CD4-positive, alpha-beta T cell (primary cell): ENCODE results near the gene SF3B2. TPM values are rescaled to one million over a fixed set of nuclear protein-coding genes. Genes with fewer than 3 reads are reported as not detected.

ENCODE experiments used
- ATAC-seq: fragments of 200-7000 bp; cut with Tn5 transposase; one replicate; pipeline ENCODE4 v1.10.0; 2022; ENCODE audit warnings: mild to moderate bottlenecking; ENCODE audit not compliant: poor library complexity
- CTCF ChIA-PET: fragments of 350-600 bp; sonication (Branson Sonifier 250); formaldehyde crosslinking; loops from one replicate; lab custom pipeline; 2021; ENCODE audit warnings: antibody characterized with exemption, inconsistent platforms; lab: Charles Lee
- POLR2A ChIA-PET: fragments of 350-600 bp; sonication (Branson Sonifier 250); formaldehyde crosslinking; loops from one replicate; lab custom pipeline; 2021; ENCODE audit warnings: antibody characterized with exemption, inconsistent platforms; lab: Charles Lee
- DNase-seq, 14 experiments: peaks; one replicate each; pipeline ENCODE4 v3.0.0-alpha.2; 2013 to 2020; ENCODE audit warnings: mixed read lengths in 2 of 14
- H3K27ac ChIP-seq, 2 donors: one replicate each; pipeline versions ENCODE4 v1.5.1 to v1.7.0; 2013; ENCODE audit warnings: low read length in 2 of 2, low read depth in 1 of 2, mild to moderate bottlenecking in 1 of 2
- H3K27me3 ChIP-seq, 2 experiments: 1 replicate in 1 of 2; 2 replicates in 1 of 2; pipeline versions ENCODE4 v1.6.1 to v1.7.0; 2013; ENCODE audit warnings: low read length in 2 of 2, control low read depth in 1 of 2, mild to moderate bottlenecking in 1 of 2, moderate library complexity in 1 of 2; ENCODE audit not compliant: insufficient read depth in 2 of 2, control insufficient read depth in 1 of 2
- H3K36me3 ChIP-seq: one replicate; pipeline ENCODE4 v1.6.1; 2013; ENCODE audit warnings: low read length, control low read depth; ENCODE audit not compliant: insufficient read depth
- H3K4me1 ChIP-seq: one replicate; pipeline ENCODE4 v1.6.1; 2013; ENCODE audit warnings: low read length, control low read depth; ENCODE audit not compliant: insufficient read depth
- H3K4me3 ChIP-seq: one replicate; pipeline ENCODE4 v1.5.1; 2013; ENCODE audit warnings: mild to moderate bottlenecking, low read length, moderate library complexity
- H3K9me3 ChIP-seq, 2 experiments: 1 replicate in 1 of 2; 2 replicates in 1 of 2; pipeline versions ENCODE4 v1.6.1 to v1.7.0; 2013; ENCODE audit warnings: low read length in 2 of 2, mild to moderate bottlenecking in 2 of 2, control low read depth in 1 of 2, moderate library complexity in 1 of 2; ENCODE audit not compliant: control insufficient read depth in 1 of 2, insufficient read depth in 1 of 2
- H3K27ac Mint-ChIP-seq: one replicate; pipeline ENCODE4 v1.8.0; 2020; ENCODE audit warnings: mixed read lengths
- H3K27me3 Mint-ChIP-seq: one replicate; pipeline ENCODE4 v1.8.0; 2021; ENCODE audit warnings: mixed read lengths
- H3K36me3 Mint-ChIP-seq: one replicate; pipeline ENCODE4 v1.8.0; 2021; ENCODE audit warnings: low read depth, mixed read lengths
- H3K4me1 Mint-ChIP-seq: one replicate; pipeline ENCODE4 v1.8.0; 2021; ENCODE audit warnings: low read depth, mixed read lengths
- H3K4me3 Mint-ChIP-seq: one replicate; pipeline ENCODE4 v1.8.0; 2020; ENCODE audit warnings: mild to moderate bottlenecking, mixed read lengths
- H3K9me3 Mint-ChIP-seq: one replicate; pipeline ENCODE4 v1.8.0; 2020; ENCODE audit warnings: mixed read lengths
- intact Hi-C, 2 experiments: fragments of 100-400 bp; cut with DNase I in 1 of 2; cut with micrococcal nuclease in 1 of 2; formaldehyde crosslinking; loops; one replicate each; pipeline versions ENCODE4 v1.15.1 to v1.9.0; 2023 to 2025; cut with DNase I, micrococcal nuclease
- total RNA-seq, 174 experiments: library from RNA in 2 of 174; stranded (reverse) in 2 of 174; gene quantifications; one replicate each; pipeline ENCODE4 v1.2.3 and lab custom pipeline; 2021 to 2026
- TF ChIP-seq, protein P1 (sequence below): fragments of 200-600 bp; IDR thresholded peaks from one replicate; pipeline ENCODE4 v1.8.0; 2022; ENCODE audit warnings: antibody characterized with exemption, mild to moderate bottlenecking

Gene SF3B2
- total RNA-seq, 2 experiments from 2014 or later = 182 to 196 TPM

DNA sequence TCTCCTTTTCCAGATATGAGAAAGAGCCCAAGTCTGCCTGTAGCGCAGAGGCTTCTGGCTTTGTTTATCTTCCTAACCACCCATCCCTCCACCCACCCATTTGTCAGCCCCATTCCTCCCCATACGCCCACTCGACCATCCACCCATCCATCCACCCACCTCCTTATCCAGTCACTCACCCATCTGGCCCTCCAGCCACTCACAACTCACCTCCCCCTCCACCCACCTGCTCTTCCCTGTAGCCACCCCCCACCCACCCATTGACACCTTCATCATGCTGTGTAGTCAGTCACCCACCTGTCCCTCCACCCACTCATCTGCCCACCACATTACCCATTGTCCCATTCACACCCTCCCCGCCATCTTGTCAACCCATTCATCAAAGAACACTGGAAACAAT is 34.8 kb upstream of the SF3B2 start:
- TF ChIP-seq, protein P1, sequence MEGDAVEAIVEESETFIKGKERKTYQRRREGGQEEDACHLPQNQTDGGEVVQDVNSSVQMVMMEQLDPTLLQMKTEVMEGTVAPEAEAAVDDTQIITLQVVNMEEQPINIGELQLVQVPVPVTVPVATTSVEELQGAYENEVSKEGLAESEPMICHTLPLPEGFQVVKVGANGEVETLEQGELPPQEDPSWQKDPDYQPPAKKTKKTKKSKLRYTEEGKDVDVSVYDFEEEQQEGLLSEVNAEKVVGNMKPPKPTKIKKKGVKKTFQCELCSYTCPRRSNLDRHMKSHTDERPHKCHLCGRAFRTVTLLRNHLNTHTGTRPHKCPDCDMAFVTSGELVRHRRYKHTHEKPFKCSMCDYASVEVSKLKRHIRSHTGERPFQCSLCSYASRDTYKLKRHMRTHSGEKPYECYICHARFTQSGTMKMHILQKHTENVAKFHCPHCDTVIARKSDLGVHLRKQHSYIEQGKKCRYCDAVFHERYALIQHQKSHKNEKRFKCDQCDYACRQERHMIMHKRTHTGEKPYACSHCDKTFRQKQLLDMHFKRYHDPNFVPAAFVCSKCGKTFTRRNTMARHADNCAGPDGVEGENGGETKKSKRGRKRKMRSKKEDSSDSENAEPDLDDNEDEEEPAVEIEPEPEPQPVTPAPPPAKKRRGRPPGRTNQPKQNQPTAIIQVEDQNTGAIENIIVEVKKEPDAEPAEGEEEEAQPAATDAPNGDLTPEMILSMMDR = no peak
- no peaks in the 10 kb centered on the region for H3K36me3 Mint-ChIP-seq
- peaks cover 16% of the 10 kb centered on the region for H3K27me3 Mint-ChIP-seq
- Histone ChIP-seq H3K9me3 (peaks cover 0 to 5% of the 10 kb centered on the region in 2 experiments), H3K27me3 (peaks cover 11 to 14% of the 10 kb centered on the region in 2 experiments), H3K4me3 (no peak overlapping the region), H3K36me3 (no peaks in the 10 kb centered on the region), H3K4me1 (peaks cover 15% of the 10 kb centered on the region), H3K27ac (no peak overlapping the region)
- no peak overlapping the region for H3K4me3 Mint-ChIP-seq
- no peaks in the 10 kb centered on the region for H3K4me1 Mint-ChIP-seq
- ChIA-PET CTCF (no interaction called here), POLR2A (no interaction called here)
- DNase-seq (no peak), ATAC-seq (no peak)
- H3K9me3 Mint-ChIP-seq = no peaks in the 10 kb centered on the region
- no peak overlapping the region for H3K27ac Mint-ChIP-seq
- intact Hi-C loops = no loop called here

GRCh38 chr11:66020212-66020611 is 32.0 kb upstream of the SF3B2 start:
- Histone ChIP-seq H3K27ac (no peak overlapping the region), H3K9me3 (no peaks in the 10 kb centered on the region), H3K36me3 (no peaks in the 10 kb centered on the region), H3K4me3 (no peak overlapping the region), H3K4me1 (peaks cover 20% of the 10 kb centered on the region), H3K27me3 (no peaks in the 10 kb centered on the region)
- H3K4me3 Mint-ChIP-seq = no peak overlapping the region
- DNase-seq = no peak
- H3K27me3 Mint-ChIP-seq = peaks cover 7% of the 10 kb centered on the region
- H3K27ac Mint-ChIP-seq = no peak overlapping the region
- H3K4me1 Mint-ChIP-seq = peaks cover 5% of the 10 kb centered on the region
- H3K36me3 Mint-ChIP-seq = no peaks in the 10 kb centered on the region
- CTCF ChIA-PET = no interaction called here
- H3K9me3 Mint-ChIP-seq = no peaks in the 10 kb centered on the region
- ATAC-seq = no peak
- POLR2A ChIA-PET = no interaction called here
- intact Hi-C loops = no loop called here
- TF ChIP-seq, protein P1 = no peak

DNA sequence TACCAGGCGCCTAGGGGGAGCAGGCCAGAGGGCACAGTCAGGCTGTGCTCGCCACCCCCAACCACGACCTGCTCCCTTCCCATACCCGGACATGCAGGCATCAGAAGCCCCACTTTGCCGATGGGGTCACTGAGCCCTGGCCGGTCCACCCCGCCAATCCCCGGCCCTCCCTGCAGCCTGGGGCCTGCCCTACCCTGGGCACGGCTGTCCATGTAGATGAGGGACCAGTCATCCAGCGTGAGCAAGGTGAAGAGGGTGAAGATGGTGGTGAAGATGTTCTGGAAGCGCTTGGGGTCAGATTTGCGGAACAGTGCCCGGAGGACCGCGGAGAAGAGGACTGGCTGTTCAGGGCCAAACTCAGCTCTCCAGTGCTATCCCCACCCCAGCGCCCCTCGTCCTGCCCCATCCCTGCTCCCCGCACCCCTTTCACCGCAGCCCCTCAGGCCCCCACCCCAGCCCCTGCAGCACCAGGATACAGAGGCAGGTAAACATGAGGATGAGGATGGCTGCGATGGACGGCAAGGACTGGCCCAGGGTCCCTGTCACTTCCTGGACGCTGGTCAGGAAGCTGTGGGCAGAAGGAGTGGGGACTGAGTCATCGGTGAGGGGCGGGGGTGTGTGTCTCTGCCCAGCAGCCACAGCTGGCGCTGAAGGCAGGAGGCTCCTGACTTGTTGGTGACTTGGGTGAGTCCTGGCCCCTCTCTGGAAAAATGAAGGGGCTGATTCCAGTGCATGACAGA is 31.4 kb upstream of the SF3B2 start:
- intact Hi-C loops = no loop called here
- CTCF ChIA-PET = no interaction called here

More for the DNA sequence above, 31.4 kb upstream of the SF3B2 start:
- no peak overlapping the region for H3K27ac ChIP-seq
- TF ChIP-seq, protein P1 = no peak
- Mint-ChIP-seq H3K36me3 (no peaks in the 10 kb centered on the region), H3K27me3 (peaks cover 7% of the 10 kb centered on the region), H3K4me1 (peaks cover 5% of the 10 kb centered on the region), H3K9me3 (no peaks in the 10 kb centered on the region), H3K27ac (no peak overlapping the region), H3K4me3 (no peak overlapping the region)
- H3K9me3 ChIP-seq = no peaks in the 10 kb centered on the region
- peaks cover 20% of the 10 kb centered on the region for H3K4me1 ChIP-seq
- H3K27me3 ChIP-seq = no peaks in the 10 kb centered on the region
- POLR2A ChIA-PET = no interaction called here
- H3K36me3 ChIP-seq = no peaks in the 10 kb centered on the region
- H3K4me3 ChIP-seq = no peak overlapping the region
- DNase-seq = peak in 4 of 14 experiments; percentile 13 to 71 (median 42)
- no peak for ATAC-seq
